ENCODE data around the gene WSB1. TPM values are rescaled to one million over a fixed set of nuclear protein-coding genes. Genes with fewer than 3 reads are reported as not detected.
"Not testable (repeated sequence)": the region's sequence is repeated elsewhere in the genome, so short reads cannot be mapped to it uniquely, and the experiment has no call there.

Gene WSB1
- total RNA-seq, 2 donors from 2014 or later, result 137 to 146 TPM

GRCh38 chr17:27326051-27326450 is 32.1 kb downstream of the WSB1 start:
- H3K9me3 ChIP-seq (ENCODE audit: control insufficient read depth, low read length, poor library complexity, severe bottlenecking), result no peaks in the 10 kb centered on the region
- no peak for ATAC-seq
- DNase-seq, result no peak
- H3K4me3 Mint-ChIP-seq, result no peak overlapping the region
- peak overlapping the region; percentile 16 for H3K27ac Mint-ChIP-seq
- peaks cover 14% of the 10 kb centered on the region for H3K27me3 Mint-ChIP-seq
- H3K4me1 Mint-ChIP-seq, result no peaks in the 10 kb centered on the region
- H3K36me3 Mint-ChIP-seq (ENCODE audit: low read depth), result no peaks in the 10 kb centered on the region

GRCh38 chr17:27326585-27326984 is 32.7 kb downstream of the WSB1 start:
- no peak overlapping the region for H3K4me3 Mint-ChIP-seq
- H3K27ac Mint-ChIP-seq, result no peak overlapping the region
- no peaks in the 10 kb centered on the region for H3K9me3 ChIP-seq (ENCODE audit: control insufficient read depth, low read length, poor library complexity, severe bottlenecking)
- no peaks in the 10 kb centered on the region for H3K4me1 Mint-ChIP-seq
- DNase-seq (no peak), ATAC-seq (no peak)
- peaks cover 14% of the 10 kb centered on the region for H3K27me3 Mint-ChIP-seq
- H3K36me3 Mint-ChIP-seq (ENCODE audit: low read depth), result no peaks in the 10 kb centered on the region

- no peaks in the 10 kb centered on the region for H3K9me3 ChIP-seq (ENCODE audit: control insufficient read depth, low read length, poor library complexity, severe bottlenecking)
- no peak for DNase-seq
- H3K27ac Mint-ChIP-seq, result no peak overlapping the region
- peaks cover 3% of the 10 kb centered on the region for H3K4me1 Mint-ChIP-seq
- no peak for ATAC-seq
- no peaks in the 10 kb centered on the region for H3K36me3 Mint-ChIP-seq (ENCODE audit: low read depth)
- H3K4me3 Mint-ChIP-seq, result no peak overlapping the region
- H3K27me3 Mint-ChIP-seq, result peaks cover 14% of the 10 kb centered on the region
Measured at GRCh38 chr17:27327397-27327796, 33.5 kb downstream of the WSB1 start.

GRCh38 chr17:27327871-27328270 is 34.0 kb downstream of the WSB1 start:
- ATAC-seq, result no peak
- DNase-seq, result no peak
- Mint-ChIP-seq H3K27me3 (peaks cover 14% of the 10 kb centered on the region), H3K27ac (no peak overlapping the region), H3K4me3 (no peak overlapping the region), H3K36me3 (ENCODE audit: low read depth) (no peaks in the 10 kb centered on the region), H3K4me1 (peaks cover 3% of the 10 kb centered on the region)
- no peaks in the 10 kb centered on the region for H3K9me3 ChIP-seq (ENCODE audit: control insufficient read depth, low read length, poor library complexity, severe bottlenecking)

- H3K4me3 Mint-ChIP-seq; H3K9me3 ChIP-seq (ENCODE audit: control insufficient read depth, low read length, poor library complexity, severe bottlenecking); H3K36me3 Mint-ChIP-seq (ENCODE audit: low read depth); DNase-seq; ATAC-seq; H3K4me1 Mint-ChIP-seq: not testable (repeated sequence)
- peaks cover 14% of the 10 kb centered on the region for H3K27me3 Mint-ChIP-seq
- peak overlapping the region; percentile 76 for H3K27ac Mint-ChIP-seq
Measured at GRCh38 chr17:27328686-27329085, 34.8 kb downstream of the WSB1 start.

DNA sequence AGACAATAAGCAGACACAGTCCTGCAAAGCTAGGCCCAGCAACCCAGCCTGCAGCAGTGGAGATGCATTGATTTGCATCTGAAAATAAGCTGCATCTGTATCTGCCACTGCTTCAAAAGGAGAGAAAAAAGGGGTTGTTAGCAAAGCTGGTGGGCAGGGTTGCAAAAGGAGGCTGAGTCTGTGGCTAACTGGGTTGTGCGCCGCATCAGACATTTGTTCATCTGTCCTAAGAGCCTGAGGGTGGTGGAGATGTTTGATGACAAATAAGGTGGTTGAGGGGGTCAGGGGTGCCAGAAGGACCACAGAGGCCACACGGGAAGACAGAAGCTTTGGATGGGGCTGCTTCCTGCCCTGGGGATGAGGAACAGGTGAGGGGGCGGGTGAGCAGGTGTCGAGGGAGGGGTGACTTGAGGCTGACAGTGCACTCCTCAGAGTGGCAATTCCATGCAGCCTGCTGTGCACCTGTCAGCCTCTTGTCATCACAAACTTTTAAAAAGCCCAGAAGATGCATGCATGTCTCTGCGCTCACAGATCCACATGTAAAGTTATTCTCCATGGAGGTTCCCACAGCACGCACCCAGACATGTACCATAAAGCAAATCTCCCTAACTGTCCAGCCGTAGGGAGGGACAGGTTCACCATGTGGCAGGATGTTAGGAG is 35.4 kb downstream of the WSB1 start:
- peaks cover 14% of the 10 kb centered on the region for H3K27me3 Mint-ChIP-seq
- ATAC-seq (no peak), DNase-seq (no peak)
- peak overlapping the region; percentile 76 for H3K27ac Mint-ChIP-seq
- H3K36me3 Mint-ChIP-seq (ENCODE audit: low read depth), result no peaks in the 10 kb centered on the region
- H3K9me3 ChIP-seq (ENCODE audit: control insufficient read depth, low read length, poor library complexity, severe bottlenecking), result no peaks in the 10 kb centered on the region
- peaks cover 10% of the 10 kb centered on the region for H3K4me1 Mint-ChIP-seq
- H3K4me3 Mint-ChIP-seq, result no peak overlapping the region

GRCh38 chr17:27332047-27332393 is 38.1 kb downstream of the WSB1 start:
- peaks cover 6% of the 10 kb centered on the region for H3K27me3 Mint-ChIP-seq
- peaks cover 10% of the 10 kb centered on the region for H3K4me1 Mint-ChIP-seq
- no peaks in the 10 kb centered on the region for H3K9me3 ChIP-seq (ENCODE audit: control insufficient read depth, low read length, poor library complexity, severe bottlenecking)
- no peak for ATAC-seq
- DNase-seq, result no peak
- peak overlapping the region; percentile 84 for H3K4me3 Mint-ChIP-seq
- no peaks in the 10 kb centered on the region for H3K36me3 Mint-ChIP-seq (ENCODE audit: low read depth)
- H3K27ac Mint-ChIP-seq, result peak overlapping the region; percentile 91

GRCh38 chr17:27332485-27333409 is 38.8 kb downstream of the WSB1 start:
- H3K4me1 Mint-ChIP-seq, result peaks cover 10% of the 10 kb centered on the region
- peak overlapping the region; percentile 84 for H3K4me3 Mint-ChIP-seq
- peak overlapping the region; percentile 91 for H3K27ac Mint-ChIP-seq
- peak; percentile 86 for ATAC-seq
- peak; percentile 78 to 87 (median 82) for DNase-seq
- H3K36me3 Mint-ChIP-seq (ENCODE audit: low read depth), result no peaks in the 10 kb centered on the region
- H3K9me3 ChIP-seq (ENCODE audit: control insufficient read depth, low read length, poor library complexity, severe bottlenecking), result no peaks in the 10 kb centered on the region
- H3K27me3 Mint-ChIP-seq, result peaks cover 2% of the 10 kb centered on the region

GRCh38 chr17:27333410-27333980 is 39.6 kb downstream of the WSB1 start:
- H3K27ac Mint-ChIP-seq, result peak overlapping the region; percentile 91
- no peaks in the 10 kb centered on the region for H3K27me3 Mint-ChIP-seq
- DNase-seq (no peak), ATAC-seq (no peak)
- peak overlapping the region; percentile 84 for H3K4me3 Mint-ChIP-seq
- no peaks in the 10 kb centered on the region for H3K36me3 Mint-ChIP-seq (ENCODE audit: low read depth)
- peaks cover 10% of the 10 kb centered on the region for H3K4me1 Mint-ChIP-seq
- no peaks in the 10 kb centered on the region for H3K9me3 ChIP-seq (ENCODE audit: control insufficient read depth, low read length, poor library complexity, severe bottlenecking)

DNA sequence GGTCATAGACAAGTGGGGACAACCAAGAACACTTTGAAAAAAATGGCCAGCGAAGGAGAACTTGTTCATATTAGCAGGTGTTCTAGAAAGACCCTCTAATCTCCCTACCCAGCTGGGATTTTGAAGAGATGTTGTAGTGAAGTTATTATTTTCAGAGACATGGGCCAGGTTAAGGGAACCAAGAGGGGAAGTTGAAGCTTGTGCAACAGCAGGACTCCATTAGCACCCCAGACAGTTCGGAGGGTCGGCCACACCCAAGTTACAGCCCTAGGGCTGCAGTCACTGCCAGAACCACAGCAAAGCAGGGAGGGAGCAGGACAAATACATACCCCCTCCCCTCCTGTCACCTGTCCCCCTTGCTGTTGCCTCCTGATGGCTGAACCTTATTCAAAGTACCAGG is 42.3 kb downstream of the WSB1 start:
- no peaks in the 10 kb centered on the region for H3K9me3 ChIP-seq (ENCODE audit: control insufficient read depth, low read length, poor library complexity, severe bottlenecking)
- Mint-ChIP-seq H3K27me3 (no peaks in the 10 kb centered on the region), H3K36me3 (ENCODE audit: low read depth) (no peaks in the 10 kb centered on the region), H3K27ac (no peak overlapping the region), H3K4me1 (peaks cover 10% of the 10 kb centered on the region), H3K4me3 (no peak overlapping the region)
- DNase-seq (no peak), ATAC-seq (no peak)

- DNase-seq (no peak), ATAC-seq (no peak)
- H3K27ac Mint-ChIP-seq, result no peak overlapping the region
- no peak overlapping the region for H3K4me3 Mint-ChIP-seq
- H3K9me3 ChIP-seq (ENCODE audit: control insufficient read depth, low read length, poor library complexity, severe bottlenecking), result no peaks in the 10 kb centered on the region
- no peaks in the 10 kb centered on the region for H3K36me3 Mint-ChIP-seq (ENCODE audit: low read depth)
- H3K27me3 Mint-ChIP-seq, result no peaks in the 10 kb centered on the region
- peaks cover 4% of the 10 kb centered on the region for H3K4me1 Mint-ChIP-seq
Measured at GRCh38 chr17:27338536-27338985, 44.6 kb downstream of the WSB1 start.

DNA sequence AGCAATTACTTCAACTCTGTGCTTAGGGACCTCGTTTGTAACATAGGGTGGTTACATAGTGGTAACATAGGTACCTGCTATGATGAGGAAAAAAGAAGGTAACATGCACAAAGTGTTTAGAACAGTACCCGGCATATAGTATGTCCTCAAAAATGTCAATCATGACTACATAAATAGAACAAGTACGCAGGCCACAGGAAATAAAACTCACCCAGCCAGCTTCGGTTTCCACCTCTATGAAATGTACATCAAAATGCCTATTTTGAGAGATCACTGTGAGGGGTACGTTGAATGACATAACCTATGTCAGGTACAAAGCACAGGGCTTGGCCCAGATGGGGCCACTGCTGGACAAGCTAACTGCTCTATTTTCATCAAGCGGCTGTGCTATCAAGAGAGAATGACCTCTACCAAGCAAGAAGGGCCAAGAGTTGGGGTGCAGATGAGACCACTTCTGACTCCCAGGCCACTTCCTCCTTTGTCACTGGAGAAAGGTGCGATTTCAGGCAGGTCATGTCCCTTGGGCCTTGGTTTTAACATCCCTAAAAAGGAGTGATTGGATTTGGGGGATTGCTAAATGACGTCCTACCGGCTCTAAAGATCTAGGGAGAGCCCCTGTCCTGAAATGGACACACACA is 45.4 kb downstream of the WSB1 start:
- no peaks in the 10 kb centered on the region for H3K9me3 ChIP-seq (ENCODE audit: control insufficient read depth, low read length, poor library complexity, severe bottlenecking)
- H3K4me1 Mint-ChIP-seq, result no peaks in the 10 kb centered on the region
- no peak for DNase-seq
- ATAC-seq, result no peak
- H3K27me3 Mint-ChIP-seq, result peaks cover 4% of the 10 kb centered on the region
- H3K4me3 Mint-ChIP-seq, result no peak overlapping the region
- no peaks in the 10 kb centered on the region for H3K36me3 Mint-ChIP-seq (ENCODE audit: low read depth)
- no peak overlapping the region for H3K27ac Mint-ChIP-seq
